K562 (cell line): ENCODE data around the gene PRXL2B. TPM values are rescaled to one million over a fixed set of nuclear protein-coding genes. Genes with fewer than 3 reads are reported as not detected.
A peak's percentile ranks its signal among the peaks of the same experiment; 100 is the strongest.

Experiments used
- ARID2 ChIP-seq: fragments of 450-650 bp; IDR thresholded peaks from 2 replicates; pipeline ENCODE4 v1.6.1; 2017; ENCODE audit warnings: antibody characterized with exemption, mild to moderate bottlenecking
- CEBPB ChIP-seq: fragments of 450-650 bp; IDR thresholded peaks from 2 replicates; pipeline ENCODE4 v1.6.1; 2016; ENCODE audit warnings: missing genetic modification characterization, missing compliant biosample characterization
- EGR1 ChIP-seq: fragments of 450-650 bp; conservative IDR thresholded peaks from 2 replicates; pipeline ENCODE4 v1.6.1; 2017; ENCODE audit warnings: mild to moderate bottlenecking
- ELK1 ChIP-seq: sonication (generic); formaldehyde crosslinking; IDR thresholded peaks from 2 replicates; pipeline ENCODE4 v1.8.1; 2022; ENCODE audit warnings: missing genetic modification reagents
- ETS1 ChIP-seq: conservative IDR thresholded peaks from 2 replicates; pipeline ENCODE4 v1.6.1; 2011; ENCODE audit warnings: low read depth, mild to moderate bottlenecking, low read length; ENCODE audit not compliant: control insufficient read depth
- GABPA ChIP-seq: fragments of 200-800 bp; sonication (Bioruptor generic); conservative IDR thresholded peaks from 2 replicates; pipeline ENCODE4 v1.6.1; 2016; ENCODE audit warnings: low read depth, missing genetic modification characterization, missing compliant biosample characterization
- HDAC6 ChIP-seq: IDR thresholded peaks from 2 replicates; pipeline ENCODE4 v1.6.1; 2012; ENCODE audit warnings: low read depth, mild to moderate bottlenecking, control low read depth, inconsistent platforms, low read length, moderate library complexity
- IRF2 ChIP-seq: sonication (generic); formaldehyde crosslinking; IDR thresholded peaks from 2 replicates; pipeline ENCODE4 v1.8.1; 2022; ENCODE audit warnings: mild to moderate bottlenecking, missing genetic modification reagents
- IRF9 ChIP-seq: fragments of 450-650 bp; IDR thresholded peaks from 2 replicates; pipeline ENCODE4 v1.6.1; 2016; ENCODE audit warnings: missing biosample characterization, missing genetic modification characterization
- JUNB ChIP-seq: fragments of 450-650 bp; formaldehyde crosslinking; conservative IDR thresholded peaks from 2 replicates; pipeline ENCODE4 v1.4.0; 2020; ENCODE audit warnings: mild to moderate bottlenecking
- MCM5 ChIP-seq: fragments of 450-650 bp; IDR thresholded peaks from 2 replicates; pipeline ENCODE4 v1.6.1; 2016; ENCODE audit warnings: low read depth
- MLLT1 ChIP-seq, 2 experiments: fragments of 450-650 bp; IDR thresholded peaks; 2 replicates each; pipeline ENCODE4 v1.6.1; 2016
- NR2C1 ChIP-seq, 2 experiments: fragments of 450-650 bp; IDR thresholded peaks; 2 replicates each; pipeline ENCODE4 v1.6.1; 2017; ENCODE audit warnings: mild to moderate bottlenecking in 2 of 2, antibody characterized with exemption in 1 of 2, inconsistent platforms in 1 of 2, missing compliant biosample characterization in 1 of 2, missing genetic modification characterization in 1 of 2
- POU5F1 ChIP-seq: fragments of 150-350 bp; IDR thresholded peaks from 2 replicates; pipeline ENCODE4 v1.6.1; 2014; ENCODE audit warnings: borderline replicate concordance, low read length, low read depth, mild to moderate bottlenecking; ENCODE audit not compliant: partially characterized antibody
- RB1 ChIP-seq: fragments of 450-650 bp; IDR thresholded peaks from 2 replicates; pipeline ENCODE4 v1.6.1; 2017; ENCODE audit warnings: low read depth, mild to moderate bottlenecking
- RBM17 ChIP-seq: fragments of 200-400 bp; formaldehyde crosslinking; IDR thresholded peaks from 2 replicates; pipeline ENCODE4 v1.6.1; 2017; ENCODE audit warnings: low read depth, mild to moderate bottlenecking, low read length, borderline replicate concordance
- ZNF12 ChIP-seq: sonication (generic); formaldehyde crosslinking; IDR thresholded peaks from 2 replicates; pipeline ENCODE4 v1.4.0; 2020; ENCODE audit warnings: mild to moderate bottlenecking, missing genetic modification reagents
- ZNF551 ChIP-seq: fragments of 250-450 bp; sonication (Bioruptor Pico); IDR thresholded peaks from 2 replicates; pipeline ENCODE4 v1.5.0; 2021; ENCODE audit warnings: mild to moderate bottlenecking, moderate library complexity
- ZNF655 ChIP-seq: fragments of 250-450 bp; sonication (Bioruptor Pico); IDR thresholded peaks from 2 replicates; pipeline ENCODE4 v1.5.0; 2021
- ZNF707 ChIP-seq: fragments of 250-450 bp; sonication (Bioruptor Pico); conservative IDR thresholded peaks from 2 replicates; pipeline ENCODE4 v1.8.0; 2022; ENCODE audit warnings: inconsistent platforms, mild to moderate bottlenecking, moderate library complexity
- polyA plus RNA-seq, 8 experiments: library from polyadenylated mRNA; depleted of rRNA in 4 of 8; stranded (reverse) in 5 of 8; unstranded in 3 of 8; fragments of >200 nt; fragmentation: Nextera tagmentation in 2 of 8; fragmentation: Illumina TruSeq in 1 of 8; extraction: Ambion mirVana in 2 of 8; extraction: Trizol in 1 of 8; gene quantifications; 2 replicates each; pipeline versions ENCODE4 v1.2.1 to v1.2.3, GENCODE V29; 2011 to 2014; ENCODE audit warnings: inconsistent platforms in 1 of 8, missing spikeins in 1 of 8
- total RNA-seq, 7 experiments: library from RNA; depleted of rRNA in 6 of 7; stranded (reverse); fragments of >200 nt in 6 of 7; fragmentation: Illumina TruSeq in 2 of 7; extraction: Trizol in 2 of 7; gene quantifications; 2 replicates each; pipeline versions ENCODE4 v1.2.1 to v1.2.3, GENCODE V29; 2011 to 2021; ENCODE audit warnings: low replicate concordance in 1 of 7

Gene PRXL2B
- total and polyA plus RNA-seq, 9 of the 15 experiments (the other 6 are each of a cell fraction or from before 2014, with no cell fraction given) = 0.99 to 25.3 (median 11.8) TPM

GRCh38 chr1:2540816-2541492, 45.6 kb upstream of the PRXL2B start (continued):
- TF ChIP-seq POU5F1 (no peak), ARID2 (no peak), ELK1 (CRISPR knock-in tag) (no peak), MCM5 (no peak), RB1 (0 out of 2 replicates have a peak, but pooled peaks have one; percentile 29), CEBPB (tag) (no peak), JUNB (CRISPR knock-in tag) (no peak), ZNF655 (no peak), ZNF12 (CRISPR knock-in tag) (no peak), EGR1 (0 out of 2 replicates have a peak, but pooled peaks have one; percentile 5), IRF2 (no peak), RBM17 (no peak), ZNF551 (CRISPR knock-in tag) (no peak), GABPA (tag) (no peak), ZNF707 (CRISPR knock-in tag) (no peak), IRF9 (tag) (no peak), MLLT1 (IDR thresholded peaks at IDR 0.05) (no peak), ETS1 (0 out of 2 replicates have a peak, but pooled peaks have one; percentile 36), HDAC6 (no peak), NR2C1 (IDR thresholded peaks at IDR 0.05) (no peak), NR2C1 (tag; IDR thresholded peaks at IDR 0.05) (no peak)
